Ecto neural progenitor cell (in vitro differentiated cells): ENCODE data around the gene EDAR.

ENCODE experiments used
- DNase-seq: peaks from one replicate; pipeline ENCODE4 v3.0.0-alpha.2; 2018; ENCODE audit warnings: low spot score

Gene EDAR

DNA sequence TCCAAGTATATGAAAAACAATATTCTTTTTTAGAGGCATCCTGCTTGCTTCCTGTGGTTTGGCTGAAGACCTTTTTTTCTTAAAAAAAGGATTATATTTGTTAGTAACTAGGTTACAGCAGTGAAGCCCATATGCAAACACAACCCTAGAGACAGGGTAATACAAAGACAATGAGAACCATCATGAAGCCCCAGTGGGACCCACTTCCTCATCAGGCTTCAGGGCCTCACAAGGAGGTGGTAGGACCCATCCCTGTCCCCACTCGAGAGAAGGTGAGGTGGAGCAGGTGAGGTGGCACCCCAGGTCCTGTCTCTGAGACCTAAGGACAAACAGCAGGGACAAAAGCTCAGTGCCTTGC lies 80.3 kb downstream of the EDAR start:
- DNase-seq, result no peak

DNA sequence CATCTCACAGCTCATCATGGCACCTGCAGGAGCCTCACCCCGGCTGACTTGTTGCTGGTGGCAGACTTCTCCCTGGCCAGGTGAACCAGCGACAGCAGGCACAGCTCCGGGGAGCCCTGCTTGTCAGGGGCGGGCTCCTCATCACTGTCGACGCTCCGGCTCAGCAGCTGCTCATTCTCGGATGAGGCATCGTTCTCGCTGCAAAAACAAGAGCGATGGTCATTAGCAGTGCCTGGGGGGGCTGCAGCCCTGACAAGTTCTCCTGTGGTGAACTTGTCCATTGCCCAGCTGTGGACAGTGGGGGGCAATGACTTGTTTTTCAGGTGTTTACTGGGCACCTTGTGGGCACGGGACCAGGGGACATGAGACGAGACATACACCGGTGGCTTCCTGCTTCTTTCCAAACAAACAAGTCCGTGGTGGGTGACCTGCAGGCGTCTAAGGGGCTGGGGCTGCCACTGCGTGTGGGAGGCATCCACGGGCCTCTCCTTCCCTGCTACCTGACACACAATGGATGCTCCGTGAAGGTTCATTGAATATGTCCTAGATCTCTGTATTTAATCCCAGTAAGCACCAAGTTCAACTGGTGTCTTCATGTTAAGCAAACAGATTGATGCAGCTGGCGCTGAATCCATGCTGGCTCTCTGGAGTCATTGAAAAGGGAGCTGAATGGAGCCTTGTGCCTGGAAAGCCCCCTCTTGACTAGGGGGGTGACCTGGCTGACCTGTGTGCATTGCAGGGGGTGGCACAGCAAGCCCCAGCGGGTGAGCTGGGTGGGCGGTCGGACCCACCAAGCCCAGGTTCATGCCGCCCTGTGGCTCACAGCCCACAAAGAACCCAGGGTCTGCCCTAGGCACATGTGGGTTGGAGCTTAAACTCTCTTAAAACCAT lies 81.0 kb downstream of the EDAR start:
- DNase-seq, result no peak

DNA sequence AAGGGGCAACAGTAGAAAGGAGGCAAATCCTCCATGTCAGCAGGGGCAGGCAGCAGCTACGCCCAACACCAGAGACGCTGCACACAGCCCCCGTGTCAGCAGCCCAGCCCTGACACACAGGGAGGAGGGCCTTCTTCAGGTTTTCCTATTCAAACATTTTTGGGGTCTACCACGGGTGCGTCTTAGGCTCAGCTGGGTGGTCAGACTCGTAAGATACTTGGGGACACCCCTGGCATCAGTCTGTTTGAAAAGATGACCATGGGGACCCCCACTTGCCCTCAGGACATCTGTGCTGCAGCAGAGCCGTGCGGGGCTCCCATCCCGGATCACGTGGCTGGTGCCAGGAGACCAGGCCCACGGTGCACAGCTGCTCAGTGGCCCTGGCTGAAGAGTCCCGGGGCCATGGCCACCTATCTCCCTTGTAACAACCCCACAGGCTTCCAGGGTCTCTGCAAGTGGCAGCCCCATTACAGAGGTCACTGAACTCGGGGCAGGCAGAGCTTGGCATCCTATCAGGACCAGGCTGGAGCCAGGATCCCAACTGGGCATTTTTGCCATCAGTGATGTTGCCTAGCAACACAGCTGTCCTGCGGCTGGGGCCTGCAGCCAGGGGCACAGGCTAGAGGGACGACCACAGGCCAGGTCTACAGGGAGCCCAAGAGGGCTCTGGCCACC lies 82.5 kb downstream of the EDAR start:
- DNase-seq, result peak; percentile 49

DNA sequence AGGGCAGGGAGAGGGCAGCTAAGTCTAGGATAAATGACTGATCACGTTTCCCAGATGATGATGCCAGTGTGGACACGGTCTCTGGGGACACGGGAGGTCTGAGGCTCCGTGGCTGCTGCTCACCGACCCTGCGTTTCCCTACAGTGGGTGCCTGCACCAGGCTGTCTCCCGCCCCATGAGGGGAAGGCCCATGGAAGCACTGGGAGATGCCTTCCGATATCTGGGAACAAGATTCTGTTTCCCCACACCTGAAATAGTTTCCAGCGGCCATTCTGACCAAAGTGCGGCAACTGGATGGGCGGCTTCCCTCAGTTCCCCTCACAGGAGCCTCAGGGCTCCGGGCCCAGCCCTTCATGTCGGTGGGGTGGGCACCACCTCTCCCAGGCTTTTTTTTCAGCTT lies 83.1 kb downstream of the EDAR start:
- DNase-seq, result no peak

DNA sequence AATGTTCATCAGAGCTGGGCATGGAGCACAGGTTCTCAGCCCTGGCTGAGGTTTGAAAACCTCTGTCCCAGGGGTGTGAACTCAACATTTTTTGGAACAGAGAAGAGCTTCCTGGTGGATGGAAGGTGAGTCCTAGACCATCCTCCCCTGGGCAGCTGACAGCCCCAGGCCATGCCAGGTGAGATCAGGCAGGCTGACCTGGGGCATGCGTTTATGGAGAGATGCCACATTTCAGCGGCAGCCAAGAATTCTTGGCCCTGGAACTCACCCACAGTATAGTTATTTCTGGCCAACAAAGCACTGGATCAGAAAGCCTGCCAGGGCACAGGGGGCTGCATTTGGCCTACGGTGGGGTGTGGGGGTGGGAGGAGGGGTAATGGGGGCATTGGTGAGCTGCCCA lies 83.8 kb downstream of the EDAR start:
- DNase-seq, result no peak

DNA sequence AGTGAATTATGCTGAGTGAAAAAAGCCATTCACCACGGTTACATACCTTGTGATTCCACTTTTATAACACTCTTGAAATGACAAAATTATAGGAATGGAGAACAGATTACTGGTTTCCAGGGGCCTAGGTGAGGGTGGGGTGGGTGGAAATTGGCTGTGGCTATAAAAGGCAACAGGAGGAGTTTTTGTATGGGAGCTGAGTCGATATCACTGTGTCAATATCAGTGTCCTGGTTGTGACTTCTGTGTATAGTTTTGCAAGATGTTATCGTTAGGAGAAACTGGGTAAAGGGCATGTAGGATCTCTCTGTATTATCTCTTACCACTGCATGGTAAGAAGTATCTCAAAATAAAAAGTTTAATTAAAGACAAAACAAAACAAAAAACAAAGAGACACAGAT lies 84.3 kb downstream of the EDAR start:
- no peak for DNase-seq

DNA sequence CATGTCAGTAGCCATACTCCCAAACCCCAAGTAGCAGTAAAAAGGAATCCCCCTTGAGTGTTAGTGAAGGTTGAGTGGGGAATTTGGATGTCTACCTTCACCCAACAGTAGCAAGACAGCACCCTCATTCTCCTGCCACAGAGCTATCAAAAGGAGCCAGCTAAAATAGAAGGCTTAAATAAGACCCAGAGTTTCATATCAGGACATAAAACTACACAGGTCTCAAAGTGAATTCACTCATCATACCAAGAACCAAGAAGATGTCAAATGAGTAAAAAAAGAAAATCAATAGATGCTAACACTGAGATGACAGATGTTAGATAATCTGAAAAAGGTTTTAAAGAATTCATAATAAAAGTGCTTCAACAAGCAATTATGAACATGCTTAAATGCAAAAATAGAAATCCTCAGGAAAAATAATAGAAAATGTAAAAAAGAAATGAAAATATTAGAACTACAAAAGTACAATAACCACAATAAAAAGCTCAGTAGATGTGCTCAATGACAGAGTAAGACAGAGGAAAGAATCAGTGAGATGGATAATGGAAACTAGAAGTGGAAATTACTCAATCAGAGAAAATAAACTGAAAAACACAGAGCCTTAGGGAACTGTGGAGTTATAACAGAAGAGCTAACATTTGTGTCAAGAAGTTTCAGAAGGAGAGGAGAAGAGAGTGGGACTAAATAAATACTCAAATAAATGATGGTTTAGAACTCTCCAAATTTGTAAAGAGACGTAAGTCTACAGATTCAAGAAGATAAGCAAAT lies 90.5 kb downstream of the EDAR start:
- DNase-seq, result no peak

DNA sequence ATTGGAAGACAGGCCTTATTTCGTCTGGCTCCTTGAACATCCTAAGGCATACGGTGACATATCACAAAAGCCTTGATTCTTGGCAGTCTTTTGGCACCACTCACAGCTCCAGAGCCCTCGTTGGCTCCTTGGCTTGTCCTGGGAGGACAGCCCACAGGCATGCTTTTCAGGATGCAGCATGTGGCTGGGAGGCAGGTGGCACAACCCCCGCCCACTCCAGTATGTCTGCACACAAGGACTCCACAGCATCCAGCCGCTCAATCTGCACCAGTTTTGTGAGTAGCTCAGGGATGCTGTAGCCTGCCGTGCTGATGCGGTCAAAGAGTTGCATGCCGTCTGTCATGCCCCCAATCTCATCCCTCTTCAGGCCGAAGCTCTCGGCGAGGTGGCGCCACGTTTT lies 92.3 kb downstream of the EDAR start:
- no peak for DNase-seq

DNA sequence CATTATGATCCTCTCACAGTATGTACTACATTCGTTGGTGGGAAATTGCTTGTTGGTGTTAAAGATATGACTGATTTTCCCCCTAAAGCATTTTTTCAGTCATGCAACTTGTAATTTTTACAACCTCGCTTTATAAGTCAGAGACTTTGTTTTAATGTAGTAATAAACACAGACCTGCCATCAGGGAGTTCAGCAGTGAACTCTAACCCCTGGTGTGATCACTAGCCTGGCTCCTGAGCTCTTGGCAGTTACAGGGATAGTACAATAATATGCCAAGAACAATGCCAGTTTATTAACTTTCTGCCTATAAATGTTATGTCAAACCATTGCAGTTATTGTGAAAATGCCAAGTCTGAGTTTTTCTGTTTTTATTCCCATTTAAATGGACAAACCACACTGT lies 93.8 kb downstream of the EDAR start:
- DNase-seq, result no peak

DNA sequence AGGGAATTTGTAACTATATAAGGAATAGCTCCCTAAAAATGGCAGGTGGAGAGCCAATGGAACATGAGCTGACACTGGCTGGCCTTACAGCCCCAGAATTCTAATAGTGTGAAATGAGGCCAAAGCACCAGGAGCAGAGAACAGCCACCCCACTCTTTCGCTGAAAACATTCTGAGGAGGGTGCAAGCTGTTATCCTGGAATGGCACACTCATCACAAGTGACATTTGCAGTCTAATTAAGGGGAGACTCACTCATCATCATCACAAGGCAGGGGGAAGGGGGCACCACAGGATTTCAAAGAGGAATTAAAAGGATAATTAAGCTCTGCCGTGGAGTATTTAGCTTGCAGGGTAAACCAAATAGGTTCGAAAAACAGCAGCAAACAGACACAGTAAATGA lies 94.3 kb downstream of the EDAR start:
- DNase-seq, result no peak

DNA sequence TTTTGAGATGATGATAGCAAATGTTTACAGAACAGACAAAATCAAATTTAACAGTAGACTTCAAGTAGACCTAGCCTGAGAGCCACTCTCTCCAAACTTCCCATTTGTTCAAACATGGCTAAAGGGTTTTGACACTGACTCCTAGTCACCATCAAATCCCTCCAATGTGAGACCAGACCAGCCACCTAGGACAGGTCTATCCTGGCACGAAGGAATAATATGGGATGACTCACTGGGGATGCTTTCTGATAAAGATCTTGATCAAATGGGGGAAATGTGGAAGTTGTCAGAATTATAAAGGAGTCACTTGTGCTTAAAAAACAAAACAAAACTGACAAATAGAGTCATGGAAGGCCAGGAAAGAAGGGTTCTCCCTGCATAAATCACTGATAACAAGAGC lies 95.7 kb downstream of the EDAR start:
- DNase-seq, result no peak

DNA sequence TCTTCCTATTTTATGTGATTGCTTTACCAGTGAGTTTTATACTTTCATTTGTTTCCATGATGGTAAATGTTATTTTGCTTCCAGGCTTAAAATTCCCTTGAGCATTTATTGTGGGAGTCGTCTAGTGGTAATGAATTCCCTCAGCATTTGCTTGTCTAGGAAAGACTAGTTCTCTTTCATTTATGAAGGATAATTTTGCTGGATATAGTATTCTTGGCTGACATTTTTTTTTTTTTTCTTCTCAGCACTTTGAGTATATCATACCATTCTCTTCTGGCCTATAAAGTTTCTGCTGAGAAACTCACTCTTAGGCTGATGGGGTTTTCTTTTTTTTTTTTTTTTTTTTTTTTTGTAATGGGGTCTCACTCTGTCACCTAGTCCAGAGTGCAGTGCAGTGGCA lies 99.1 kb downstream of the EDAR start:
- no peak for DNase-seq

DNA sequence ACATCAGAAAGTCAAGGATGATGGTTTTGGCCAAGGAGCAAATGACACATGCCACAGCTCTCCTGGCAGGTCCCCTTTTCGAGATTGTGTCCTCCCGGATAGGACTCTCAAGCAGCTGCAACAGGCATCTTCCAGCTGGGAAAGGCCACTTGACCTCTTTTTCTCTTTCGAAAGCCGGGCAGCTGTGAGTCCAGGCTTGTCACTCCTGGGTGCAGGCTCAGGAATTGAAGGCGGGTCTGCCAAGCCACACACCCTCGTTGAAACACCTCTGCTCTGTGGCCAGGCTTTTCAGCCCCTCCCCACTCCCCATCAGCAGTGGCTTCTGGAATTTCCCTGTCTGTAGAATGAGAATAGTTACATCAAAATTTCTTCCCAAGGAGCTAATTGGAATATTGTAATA lies 104.4 kb downstream of the EDAR start:
- DNase-seq, result no peak

DNA sequence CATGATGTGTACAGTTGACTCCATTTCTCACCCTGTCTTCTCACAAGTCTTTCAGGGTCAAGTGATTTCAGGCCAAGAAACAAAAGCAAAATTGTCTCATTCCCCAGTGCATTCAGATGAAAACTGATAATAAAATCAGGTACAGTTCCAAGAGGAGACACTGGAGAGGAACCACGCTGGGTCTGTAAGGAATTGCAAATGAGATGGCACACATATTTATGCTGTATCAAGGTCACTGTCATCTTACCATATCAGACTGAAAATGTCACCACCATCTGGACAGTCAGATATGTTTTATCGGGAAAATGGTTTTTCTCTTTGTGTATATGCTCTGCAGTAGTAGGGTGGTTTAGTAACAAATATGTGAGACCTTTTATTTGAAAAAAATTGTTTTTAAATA lies 110.7 kb downstream of the EDAR start:
- no peak for DNase-seq

DNA sequence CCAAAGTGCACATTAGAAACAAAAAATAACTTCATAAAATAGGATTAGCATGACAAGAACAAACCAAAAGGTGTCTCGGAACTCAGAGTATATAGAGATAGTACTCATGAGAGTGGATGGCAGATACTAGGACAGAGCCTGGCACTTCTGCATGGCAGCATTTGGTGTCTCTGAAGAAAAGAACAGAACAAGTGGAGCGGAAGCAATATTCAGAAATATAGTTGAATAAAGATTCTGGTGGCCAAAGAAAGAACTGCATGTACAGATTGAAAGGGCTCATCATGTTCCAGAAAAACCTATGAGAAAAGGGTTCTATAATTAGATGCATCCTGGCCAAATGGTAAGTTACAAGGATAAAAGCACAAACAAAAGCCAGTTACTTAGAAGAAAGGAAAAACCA lies 111.5 kb downstream of the EDAR start:
- no peak for DNase-seq

DNA sequence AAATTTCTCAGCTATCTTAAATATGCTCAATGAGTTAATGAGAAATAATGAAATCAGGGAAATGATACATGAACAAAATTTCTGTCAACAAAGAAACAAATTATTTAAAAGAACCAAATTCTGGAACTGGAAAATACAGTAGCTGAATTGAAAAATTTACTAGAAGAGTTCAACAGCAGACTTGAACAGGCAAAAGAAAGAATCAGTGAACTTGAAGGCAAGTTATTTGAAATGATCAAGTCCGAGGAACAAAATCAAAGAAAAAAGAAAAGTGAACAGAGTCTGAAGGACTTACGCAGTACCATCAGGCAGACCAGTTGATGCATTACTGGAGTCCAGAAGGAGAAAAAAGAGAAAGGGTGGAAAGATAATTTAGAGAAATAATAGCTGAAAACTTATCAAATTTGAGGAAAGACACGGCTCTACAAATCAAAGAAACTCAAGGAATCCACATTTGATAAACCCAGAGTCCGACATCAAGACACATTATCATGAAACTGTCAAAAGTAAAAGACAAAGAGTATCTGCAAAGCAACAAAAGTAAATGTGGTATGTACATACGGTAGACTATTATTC lies 118.9 kb downstream of the EDAR start:
- DNase-seq, result no peak

DNA sequence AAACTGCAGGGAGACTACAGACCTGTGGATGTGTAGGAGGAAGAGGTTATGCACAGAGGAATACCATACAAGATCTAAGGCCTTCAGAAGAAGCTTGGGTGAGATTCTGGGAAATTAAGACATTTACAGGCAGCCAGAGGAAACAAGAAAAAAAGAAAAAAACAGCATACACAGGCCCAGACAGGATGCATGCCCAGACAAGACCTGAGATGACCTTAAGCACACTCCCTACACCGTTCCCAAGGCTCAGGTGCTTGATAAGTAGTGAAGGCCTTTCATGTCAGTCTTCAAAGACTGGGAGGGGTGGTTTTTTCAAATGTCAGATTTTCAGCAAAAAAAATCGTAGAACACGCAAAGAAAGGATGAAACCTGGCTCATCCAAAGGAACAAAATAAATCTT lies 119.5 kb downstream of the EDAR start:
- no peak for DNase-seq

DNA sequence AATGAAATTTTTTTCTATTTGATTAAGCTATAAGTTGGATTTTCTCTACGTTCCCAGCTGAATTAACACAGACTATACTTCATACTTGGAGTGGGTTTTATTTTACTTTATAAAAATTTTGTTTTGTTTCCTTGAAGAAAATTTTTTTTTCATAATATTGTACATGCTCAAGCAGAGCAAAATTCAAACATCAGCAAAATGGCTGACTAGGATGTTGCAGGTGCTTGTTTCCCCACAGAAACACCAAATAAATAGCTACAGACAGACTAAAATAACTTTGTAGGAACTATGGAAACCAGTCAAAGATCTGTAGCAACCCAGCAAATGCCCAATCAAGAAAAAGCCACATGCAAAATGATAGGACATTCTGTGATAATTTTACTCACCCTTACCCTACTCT lies 120.1 kb downstream of the EDAR start:
- DNase-seq, result no peak

DNA sequence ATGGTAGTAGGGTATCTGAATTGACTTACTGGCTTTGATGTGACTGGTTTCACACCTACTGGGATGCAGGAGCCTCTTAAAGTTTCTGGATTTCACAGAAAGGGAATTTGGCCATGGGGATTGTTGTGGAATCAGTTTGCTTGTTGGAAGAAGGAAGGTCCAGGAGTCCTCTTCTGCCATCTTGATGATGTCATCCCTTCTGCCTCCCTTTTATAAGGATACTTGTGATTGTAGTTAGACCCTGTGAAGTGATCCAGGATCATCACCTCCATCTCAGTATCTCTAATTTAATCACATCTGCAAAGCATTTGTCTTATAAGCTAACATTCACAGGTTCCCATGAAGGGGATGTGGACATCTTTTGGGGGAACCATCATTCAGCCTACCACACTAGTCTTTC lies 123.0 kb downstream of the EDAR start:
- DNase-seq, result no peak

DNA sequence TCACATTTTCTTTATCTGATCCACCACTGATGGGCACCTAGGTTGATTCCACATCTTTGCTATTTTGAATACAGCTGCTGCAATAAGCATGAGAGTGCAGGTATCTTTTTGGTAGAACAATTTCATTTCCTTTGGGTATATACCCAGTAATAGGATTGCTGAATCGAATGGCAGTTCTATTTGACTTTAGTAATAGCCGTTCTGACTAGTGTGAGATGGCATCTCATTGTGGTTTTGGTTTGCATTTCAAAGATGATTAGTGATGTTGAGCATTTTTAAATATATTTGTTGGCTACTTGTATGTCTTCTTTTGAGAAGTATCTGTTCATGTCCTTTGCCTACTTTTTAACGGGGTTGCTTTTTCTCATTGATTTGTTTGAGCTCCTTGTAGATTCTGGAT lies 130.1 kb downstream of the EDAR start:
- no peak for DNase-seq

DNA sequence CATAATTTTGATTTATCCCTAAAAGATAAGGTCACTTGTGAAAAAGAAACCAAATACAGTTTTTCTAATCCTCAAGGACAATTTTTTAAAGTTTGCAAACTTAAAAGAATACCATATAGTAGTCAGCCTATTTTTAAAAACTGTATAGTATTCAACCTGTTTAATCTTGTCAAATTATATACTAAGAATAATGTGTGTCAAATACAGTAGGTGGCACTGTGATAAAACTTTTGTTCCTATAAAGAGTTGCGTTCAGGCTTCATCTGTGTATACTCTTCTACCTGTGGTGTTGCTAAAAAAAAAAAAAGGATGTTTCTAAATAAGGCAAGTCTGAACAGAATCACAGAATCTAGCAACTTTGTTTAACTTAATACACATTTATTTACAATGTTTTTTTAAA lies 133.8 kb downstream of the EDAR start:
- DNase-seq, result no peak

DNA sequence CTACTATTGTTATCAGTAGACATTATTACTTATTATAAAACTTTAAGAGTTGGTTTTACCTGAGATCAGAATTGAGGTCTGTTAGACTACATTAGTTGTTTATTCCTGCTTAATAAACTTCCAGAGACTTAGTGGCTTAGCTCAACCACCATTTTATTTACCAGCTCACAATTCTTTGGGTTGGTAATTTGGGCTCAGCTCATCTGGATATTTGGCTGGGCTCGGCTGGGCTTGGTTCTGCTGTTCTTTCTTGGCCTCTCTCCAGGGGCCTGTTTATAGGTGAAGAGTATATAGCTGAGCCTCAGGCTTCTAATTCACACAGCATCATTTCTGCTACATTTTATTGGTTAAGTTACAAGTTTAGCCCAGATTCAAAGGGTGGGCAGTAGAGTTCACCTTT lies 134.5 kb downstream of the EDAR start:
- no peak for DNase-seq

DNA sequence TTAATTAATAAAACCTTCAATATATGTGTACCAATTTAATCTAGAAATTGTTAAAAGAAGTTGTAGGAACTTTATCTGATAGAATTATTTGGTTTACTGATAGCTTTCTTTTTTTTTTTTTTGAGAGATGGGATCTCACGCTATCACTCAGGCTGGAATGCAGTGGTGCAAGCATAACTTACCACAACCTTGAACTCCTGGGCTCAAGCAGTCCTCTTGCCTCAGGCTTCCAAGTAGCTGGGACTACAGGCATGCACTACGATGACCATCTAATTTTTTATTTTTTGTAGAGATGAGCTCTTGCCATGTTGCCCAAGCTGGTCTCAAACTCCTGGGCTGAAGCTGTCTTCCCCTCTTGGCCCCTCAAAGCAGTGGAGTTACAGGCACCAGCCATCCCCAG lies 135.6 kb downstream of the EDAR start:
- no peak for DNase-seq
